Right atrium auricular region (tissue), 2 donors: ENCODE results near the gene RNF4. TPM values are rescaled to one million over a fixed set of nuclear protein-coding genes. Genes with fewer than 3 reads are reported as not detected.

ENCODE experiments used
- DNase-seq: peaks from one replicate; pipeline ENCODE4 v3.0.0-alpha.2; 2019; ENCODE audit warnings: low spot score
- H3K27ac ChIP-seq, 2 donors: fragments of 200-600 bp; sonication (generic); 1 replicate in 1 of 2; 2 replicates in 1 of 2; pipeline ENCODE4 v1.5.1; 2016 to 2019
- H3K27me3 ChIP-seq, 2 donors: fragments of 200-600 bp; sonication (generic); one replicate each; pipeline versions ENCODE4 v1.5.1 to v1.6.0; 2017 to 2019
- H3K36me3 ChIP-seq: fragments of 200-600 bp; sonication (generic); one replicate; pipeline ENCODE4 v1.5.1; 2016
- H3K4me1 ChIP-seq, 2 donors: fragments of 200-600 bp; sonication (generic); one replicate each; pipeline versions ENCODE4 v1.5.1 to v1.6.0; 2017 to 2019
- H3K4me3 ChIP-seq, 2 donors: fragments of 200-600 bp; sonication (generic); 1 replicate in 1 of 2; 2 replicates in 1 of 2; pipeline ENCODE4 v1.5.1; 2017 to 2019; ENCODE audit warnings: mild to moderate bottlenecking in 1 of 2, moderate library complexity in 1 of 2
- H3K9me3 ChIP-seq, 2 donors: fragments of 200-600 bp; sonication (generic); one replicate each; pipeline ENCODE4 v1.5.1; 2019
- total RNA-seq, 2 donors: library from RNA; depleted of rRNA; stranded (reverse); fragments of >200 nt; gene quantifications; one replicate each; pipeline ENCODE4 v1.1.0, GENCODE V29; 2016
- TF ChIP-seq, protein P1 (sequence below), 2 donors: fragments of 200-600 bp; sonication (generic); IDR thresholded peaks; one replicate each; pipeline ENCODE4 v1.5.1; 2019; ENCODE audit warnings: antibody characterized with exemption in 2 of 2

RNF4 gene
- total RNA-seq, 2 donors from 2014 or later, result 30.0 to 31.3 TPM

DNA sequence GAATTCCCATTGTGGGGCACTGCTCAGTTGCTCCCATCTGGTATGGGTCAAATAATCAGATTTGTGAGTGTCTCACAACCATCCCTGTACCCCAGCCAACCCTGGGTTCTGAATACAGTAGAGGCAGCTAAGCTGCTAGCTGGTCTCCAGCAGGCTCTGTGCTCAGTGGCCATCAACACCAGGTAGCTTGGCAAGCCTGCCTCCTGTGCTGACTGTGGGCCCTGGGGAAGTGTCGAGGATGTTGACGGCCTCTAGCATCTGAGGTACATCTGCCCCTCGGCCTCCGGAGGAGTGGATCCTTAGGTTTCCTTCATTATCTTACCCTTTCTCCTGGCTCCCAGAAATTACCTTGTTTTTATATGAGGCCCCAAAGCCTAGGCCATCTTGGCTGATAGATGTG is 13.3 kb downstream of the RNF4 start:
- Histone ChIP-seq H3K27ac (peak overlapping the region in 1 of 2 donors; percentile 50), H3K27me3 (no peaks in the 10 kb centered on the region), H3K36me3 (no peaks in the 10 kb centered on the region), H3K4me3 (no peak overlapping the region), H3K9me3 (no peaks in the 10 kb centered on the region), H3K4me1 (peaks cover 0 to 80% of the 10 kb centered on the region in 2 donors)
- DNase-seq, result no peak
- TF ChIP-seq, protein P1, sequence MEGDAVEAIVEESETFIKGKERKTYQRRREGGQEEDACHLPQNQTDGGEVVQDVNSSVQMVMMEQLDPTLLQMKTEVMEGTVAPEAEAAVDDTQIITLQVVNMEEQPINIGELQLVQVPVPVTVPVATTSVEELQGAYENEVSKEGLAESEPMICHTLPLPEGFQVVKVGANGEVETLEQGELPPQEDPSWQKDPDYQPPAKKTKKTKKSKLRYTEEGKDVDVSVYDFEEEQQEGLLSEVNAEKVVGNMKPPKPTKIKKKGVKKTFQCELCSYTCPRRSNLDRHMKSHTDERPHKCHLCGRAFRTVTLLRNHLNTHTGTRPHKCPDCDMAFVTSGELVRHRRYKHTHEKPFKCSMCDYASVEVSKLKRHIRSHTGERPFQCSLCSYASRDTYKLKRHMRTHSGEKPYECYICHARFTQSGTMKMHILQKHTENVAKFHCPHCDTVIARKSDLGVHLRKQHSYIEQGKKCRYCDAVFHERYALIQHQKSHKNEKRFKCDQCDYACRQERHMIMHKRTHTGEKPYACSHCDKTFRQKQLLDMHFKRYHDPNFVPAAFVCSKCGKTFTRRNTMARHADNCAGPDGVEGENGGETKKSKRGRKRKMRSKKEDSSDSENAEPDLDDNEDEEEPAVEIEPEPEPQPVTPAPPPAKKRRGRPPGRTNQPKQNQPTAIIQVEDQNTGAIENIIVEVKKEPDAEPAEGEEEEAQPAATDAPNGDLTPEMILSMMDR (IDR thresholded peaks at IDR 0.05), result no peak

DNA sequence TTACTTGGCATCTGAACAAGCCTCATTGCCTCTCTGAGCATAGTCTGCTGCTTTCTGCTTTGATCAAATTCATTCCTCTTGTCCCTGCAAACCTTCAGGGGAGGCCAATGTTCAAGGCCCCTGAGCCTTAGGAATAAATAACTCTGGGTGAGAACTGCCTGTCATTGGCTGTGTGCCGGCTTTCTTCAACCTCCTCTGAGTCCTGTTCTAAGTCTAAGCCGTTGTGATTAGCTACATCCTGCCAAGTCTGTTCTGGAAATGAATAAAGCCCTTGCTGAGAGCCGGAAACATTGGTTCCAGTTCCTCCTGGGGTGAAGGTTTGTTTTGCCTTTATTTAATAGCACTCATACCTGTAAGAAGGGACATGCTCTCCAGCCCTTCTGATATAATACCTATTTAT is 13.8 kb downstream of the RNF4 start:
- Histone ChIP-seq H3K4me1 (peaks cover 0 to 78% of the 10 kb centered on the region in 2 donors), H3K9me3 (no peaks in the 10 kb centered on the region), H3K27ac (peak overlapping the region; percentile 18 to 50), H3K4me3 (no peak overlapping the region), H3K27me3 (no peaks in the 10 kb centered on the region), H3K36me3 (no peaks in the 10 kb centered on the region)
- TF ChIP-seq, protein P1 (IDR thresholded peaks at IDR 0.05), result no peak
- no peak for DNase-seq

DNA sequence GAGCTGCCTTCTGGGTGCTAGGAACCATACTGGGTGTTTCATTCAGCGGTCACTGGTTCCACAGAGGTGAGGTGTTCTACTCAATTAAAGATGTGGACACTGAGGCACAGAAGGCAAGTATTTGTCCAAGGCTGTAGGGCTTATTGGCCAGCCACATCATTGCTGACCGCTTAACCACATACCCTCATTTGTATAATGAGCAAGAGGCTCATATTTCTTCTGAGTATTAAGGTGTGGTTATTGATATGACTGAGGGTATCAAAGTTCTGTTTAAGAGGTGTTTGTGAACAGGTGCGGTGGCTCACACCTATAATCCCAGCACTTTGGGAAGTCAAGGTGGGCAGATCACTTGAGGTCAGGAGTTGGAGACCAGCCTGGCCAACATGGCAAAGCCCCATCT is 14.3 kb downstream of the RNF4 start:
- TF ChIP-seq, protein P1 (IDR thresholded peaks at IDR 0.05), result no peak
- H3K36me3 ChIP-seq, result no peaks in the 10 kb centered on the region
- no peak for DNase-seq
- H3K4me1 ChIP-seq, result peaks cover 0 to 76% of the 10 kb centered on the region in 2 donors
- H3K27ac ChIP-seq, result peak overlapping the region; percentile 18 to 50
- no peaks in the 10 kb centered on the region for H3K9me3 ChIP-seq
- H3K27me3 ChIP-seq, result no peaks in the 10 kb centered on the region
- H3K4me3 ChIP-seq, result no peak overlapping the region

DNA sequence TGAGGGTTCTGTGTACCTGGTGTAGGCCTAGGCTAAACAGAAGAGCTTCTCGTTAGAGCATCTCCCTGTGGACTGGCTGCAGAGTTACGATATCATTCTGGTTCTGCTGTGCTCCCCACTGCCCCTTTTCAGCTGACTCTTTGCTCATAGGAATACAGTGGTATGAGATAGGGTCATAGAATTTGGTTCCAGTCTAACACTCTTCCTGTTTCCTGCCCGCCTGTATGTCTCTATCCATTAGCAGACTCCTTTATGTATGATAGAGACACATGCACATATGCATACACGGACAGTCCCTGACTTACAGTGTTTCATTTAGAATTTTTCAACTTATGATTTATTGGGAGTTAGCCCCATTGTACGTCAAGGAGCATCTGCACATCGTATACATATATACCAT is 15.3 kb downstream of the RNF4 start:
- Histone ChIP-seq H3K27me3 (no peaks in the 10 kb centered on the region), H3K4me3 (no peak overlapping the region), H3K27ac (no peak overlapping the region), H3K36me3 (no peaks in the 10 kb centered on the region), H3K4me1 (peaks cover 0 to 68% of the 10 kb centered on the region in 2 donors), H3K9me3 (no peaks in the 10 kb centered on the region)
- TF ChIP-seq, protein P1 (IDR thresholded peaks at IDR 0.05), result no peak
- DNase-seq, result no peak

DNA sequence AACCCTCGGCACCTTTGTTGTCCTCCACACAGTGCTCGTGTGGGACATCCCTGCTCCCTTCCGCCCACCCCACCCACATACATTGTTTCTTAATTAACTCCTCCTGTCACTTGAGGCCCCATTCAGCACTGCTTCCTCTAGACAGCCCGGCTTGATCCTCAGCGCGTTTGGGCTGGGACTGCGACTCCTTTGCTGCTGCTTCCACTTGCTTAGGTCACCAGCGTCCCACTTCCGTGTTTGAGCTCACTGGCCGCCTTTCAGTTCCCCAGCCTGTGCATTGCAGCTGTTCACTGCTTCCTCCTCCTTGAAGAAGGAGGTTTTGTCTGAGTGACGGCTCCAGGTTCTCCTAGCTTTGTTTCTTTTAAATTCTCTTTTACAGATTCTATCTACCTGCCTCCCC is 16.1 kb downstream of the RNF4 start:
- H3K4me1 ChIP-seq, result peaks cover 0 to 76% of the 10 kb centered on the region in 2 donors
- H3K27ac ChIP-seq, result peak overlapping the region; percentile 39 to 52
- TF ChIP-seq, protein P1 (IDR thresholded peaks at IDR 0.05), result no peak
- H3K27me3 ChIP-seq, result no peaks in the 10 kb centered on the region
- no peaks in the 10 kb centered on the region for H3K9me3 ChIP-seq
- no peaks in the 10 kb centered on the region for H3K36me3 ChIP-seq
- H3K4me3 ChIP-seq, result no peak overlapping the region
- peak; percentile 86 for DNase-seq

DNA sequence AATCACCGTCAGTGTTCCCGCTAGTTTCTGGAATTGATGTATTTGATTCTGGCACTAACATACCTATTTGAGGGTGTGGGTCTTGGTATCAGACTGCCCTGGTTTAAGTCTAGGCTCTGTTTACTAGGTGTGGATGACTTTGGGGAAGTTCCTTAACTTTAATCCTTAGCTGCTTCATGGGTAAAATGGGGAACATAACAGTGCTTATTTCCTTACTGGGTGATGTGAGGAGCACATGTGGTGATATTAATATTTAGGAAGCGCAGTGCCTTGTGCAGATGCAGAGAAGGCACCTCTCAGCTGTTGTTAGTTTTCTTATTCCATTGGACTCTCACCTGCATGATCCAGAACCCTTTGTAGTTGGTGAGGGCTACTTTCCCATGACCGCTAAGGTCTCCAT is 17.1 kb downstream of the RNF4 start:
- Histone ChIP-seq H3K9me3 (no peaks in the 10 kb centered on the region), H3K27ac (peak overlapping the region; percentile 39 to 52)

More for the DNA sequence above, 17.1 kb downstream of the RNF4 start:
- TF ChIP-seq, protein P1 (IDR thresholded peaks at IDR 0.05), result no peak
- Histone ChIP-seq H3K27me3 (no peaks in the 10 kb centered on the region), H3K4me3 (no peak overlapping the region), H3K36me3 (peaks cover 8% of the 10 kb centered on the region), H3K4me1 (peaks cover 0 to 81% of the 10 kb centered on the region in 2 donors)
- DNase-seq, result no peak
